GM19395 (cell line): Measurements from ENCODE around the gene GARIN3.

Source experiments
- ATAC-seq: cut with Tn5 transposase; IDR thresholded peaks from one replicate; pipeline ENCODE4 v1.9.1; 2021; ENCODE audit warnings: mild to moderate bottlenecking, moderate library complexity; ENCODE audit not compliant: unreplicated experiment

The GARIN3 gene

GRCh38 chr5:157150995-157151394 lies 15.1 kb downstream of the GARIN3 start:
- no peak for ATAC-seq

GRCh38 chr5:157148734-157149615 lies 17.1 kb downstream of the GARIN3 start:
- ATAC-seq = peak; percentile 83

GRCh38 chr5:157143127-157143971 lies 22.7 kb downstream of the GARIN3 start:
- ATAC-seq = peak; percentile 56

GRCh38 chr5:157142317-157143126 lies 23.5 kb downstream of the GARIN3 start, which contains the start of gene MED7:
MED7 (minus strand) TSS chr5:157142865; CDS start chr5:157139431, 3,434 bp downstream.
- peak; percentile 100 for ATAC-seq

- ATAC-seq = no peak
These were observed 28.4 kb downstream of the GARIN3 start for GRCh38 chr5:157137691-157138090.

GRCh38 chr5:157132281-157132612 lies 33.8 kb downstream of the GARIN3 start:
- ATAC-seq = no peak

- peak; percentile 75 for ATAC-seq
These were observed 35.1 kb downstream of the GARIN3 start for GRCh38 chr5:157130925-157131324.

- no peak for ATAC-seq
These were observed 44.4 kb downstream of the GARIN3 start for GRCh38 chr5:157121709-157122108.

- ATAC-seq = no peak
These were observed 46.0 kb downstream of the GARIN3 start for GRCh38 chr5:157120102-157120501.

- peak; percentile 65 for ATAC-seq
These were observed 49.5 kb downstream of the GARIN3 start for GRCh38 chr5:157116483-157116954.

- no peak for ATAC-seq
These were observed 50.6 kb downstream of the GARIN3 start for GRCh38 chr5:157115502-157115901.

- no peak for ATAC-seq
These were observed 51.1 kb downstream of the GARIN3 start for GRCh38 chr5:157115012-157115411.

GRCh38 chr5:157113002-157113401 lies 53.1 kb downstream of the GARIN3 start:
- no peak for ATAC-seq
